Ascending aorta (tissue), 2 donors: Measurements from ENCODE around the gene KRTAP5-6. TPM values are rescaled to one million over a fixed set of nuclear protein-coding genes. Genes with fewer than 3 reads are reported as not detected.

Experiments used
- DNase-seq, 2 donors: peaks; one replicate each; pipeline ENCODE4 v3.0.0-alpha.2; 2019; ENCODE audit warnings: low spot score in 2 of 2
- H3K27ac ChIP-seq, 2 donors: fragments of 200-600 bp; sonication (generic); one replicate each; pipeline ENCODE4 v1.5.1; 2016 to 2017; ENCODE audit warnings: mild to moderate bottlenecking in 1 of 2
- H3K27me3 ChIP-seq: fragments of 200-600 bp; sonication (generic); one replicate; pipeline ENCODE4 v1.5.1; 2017
- H3K36me3 ChIP-seq, 2 donors: fragments of 200-600 bp; sonication (generic); one replicate each; pipeline ENCODE4 v1.5.1; 2016
- H3K4me1 ChIP-seq, 2 donors: fragments of 200-600 bp; sonication (generic); one replicate each; pipeline ENCODE4 v1.5.1; 2016 to 2017; ENCODE audit warnings: mild to moderate bottlenecking in 1 of 2
- H3K4me3 ChIP-seq, 2 donors: fragments of 200-600 bp; sonication (generic); one replicate each; pipeline ENCODE4 v1.5.1; 2016 to 2017; ENCODE audit warnings: mild to moderate bottlenecking in 1 of 2
- H3K9me3 ChIP-seq, 2 donors: fragments of 200-600 bp; sonication (generic); one replicate each; pipeline ENCODE4 v1.5.1; 2016
- CTCF ChIP-seq, 3 experiments: fragments of 200-600 bp in 2 of 3; fragments of 450-650 bp in 1 of 3; sonication (generic) in 2 of 3; IDR thresholded peaks; one replicate each; pipeline ENCODE4 v1.5.1; 2016 to 2019; ENCODE audit warnings: antibody characterized with exemption in 3 of 3, mild to moderate bottlenecking in 1 of 3, moderate library complexity in 1 of 3
- intact Hi-C: fragments of 100-400 bp; cut with DNase I; formaldehyde crosslinking; loops from one replicate; pipeline ENCODE4 v1.15.1; 2023
- total RNA-seq: library from RNA; depleted of rRNA; stranded (reverse); fragments of >200 nt; gene quantifications from one replicate; pipeline ENCODE4 v1.1.0, GENCODE V29; 2016

Gene KRTAP5-6
- total RNA-seq, 1 donor from 2014 or later = not detected

GRCh38 chr11:1672613-1673350 lies 24.2 kb upstream of the KRTAP5-6 start:
- Histone ChIP-seq H3K27ac (no peak overlapping the region), H3K4me3 (no peak overlapping the region), H3K36me3 (no peaks in the 10 kb centered on the region), H3K27me3 (no peaks in the 10 kb centered on the region), H3K4me1 (no peaks in the 10 kb centered on the region), H3K9me3 (no peaks in the 10 kb centered on the region)
- intact Hi-C loops = no loop called here
- TF ChIP-seq CTCF (IDR thresholded peaks at IDR 0.05) = no peak
- no peak for DNase-seq

GRCh38 chr11:1673446-1674172 lies 23.4 kb upstream of the KRTAP5-6 start:
- intact Hi-C loops = no loop called here
- Histone ChIP-seq H3K36me3 (no peaks in the 10 kb centered on the region), H3K4me1 (no peaks in the 10 kb centered on the region), H3K27me3 (no peaks in the 10 kb centered on the region), H3K4me3 (no peak overlapping the region), H3K9me3 (no peaks in the 10 kb centered on the region), H3K27ac (no peak overlapping the region)
- TF ChIP-seq CTCF (IDR thresholded peaks at IDR 0.05) = no peak
- no peak for DNase-seq

- no peak overlapping the region for H3K4me3 ChIP-seq
- no peaks in the 10 kb centered on the region for H3K27me3 ChIP-seq
- H3K27ac ChIP-seq = no peak overlapping the region
- TF ChIP-seq CTCF (IDR thresholded peaks at IDR 0.05) = no peak
- no peaks in the 10 kb centered on the region for H3K36me3 ChIP-seq
- H3K9me3 ChIP-seq = no peaks in the 10 kb centered on the region
- intact Hi-C loops = no loop called here
- DNase-seq = no peak
- H3K4me1 ChIP-seq = no peaks in the 10 kb centered on the region
Measured at GRCh38 chr11:1674173-1675131, 22.5 kb upstream of the KRTAP5-6 start.

GRCh38 chr11:1675536-1676228 lies 21.3 kb upstream of the KRTAP5-6 start:
- intact Hi-C loops = no loop called here
- no peak for TF ChIP-seq CTCF (IDR thresholded peaks at IDR 0.05)
- H3K27ac ChIP-seq = no peak overlapping the region
- H3K27me3 ChIP-seq = no peaks in the 10 kb centered on the region
- no peaks in the 10 kb centered on the region for H3K9me3 ChIP-seq
- no peak for DNase-seq
- H3K4me3 ChIP-seq = no peak overlapping the region
- no peaks in the 10 kb centered on the region for H3K4me1 ChIP-seq
- H3K36me3 ChIP-seq = no peaks in the 10 kb centered on the region

- intact Hi-C loops = no loop called here
- H3K9me3 ChIP-seq = no peaks in the 10 kb centered on the region
- H3K4me3 ChIP-seq = no peak overlapping the region
- no peaks in the 10 kb centered on the region for H3K27me3 ChIP-seq
- DNase-seq = no peak
- H3K4me1 ChIP-seq = no peaks in the 10 kb centered on the region
- H3K36me3 ChIP-seq = no peaks in the 10 kb centered on the region
- TF ChIP-seq CTCF (IDR thresholded peaks at IDR 0.05) = no peak
- no peak overlapping the region for H3K27ac ChIP-seq
Measured at GRCh38 chr11:1676229-1676740, 20.7 kb upstream of the KRTAP5-6 start.
